ENCODE data around the gene TMEM117.

TMEM117 gene

GRCh38 chr12:44342371-44342770 is 506.5 kb downstream of the TMEM117 start:
- no peak overlapping the region for H3K27ac ChIP-seq (ENCODE audit: low read length)
- no peaks in the 10 kb centered on the region for H3K36me3 ChIP-seq (replicated peaks; ENCODE audit: low read depth, low read length)
- no peaks in the 10 kb centered on the region for H3K4me1 ChIP-seq (ENCODE audit: low read length)
- H3K9ac ChIP-seq (ENCODE audit: low read length): no peak overlapping the region
- no peaks in the 10 kb centered on the region for H3K79me2 ChIP-seq (ENCODE audit: low read length)
- no peak overlapping the region for H3K4me3 ChIP-seq (ENCODE audit: low read length)
- no peaks in the 10 kb centered on the region for H3K27me3 ChIP-seq (ENCODE audit: low read depth, low read length)
- no peaks in the 10 kb centered on the region for H4K20me1 ChIP-seq (ENCODE audit: insufficient read depth, low read length)
- TF ChIP-seq CTCF (IDR thresholded peaks at IDR 0.05; ENCODE audit: low read depth, low read length) (no peak), EZH2phosphoT487 (IDR thresholded peaks at IDR 0.05; ENCODE audit: low read depth) (no peak)
- no peak overlapping the region for H3K4me2 ChIP-seq (ENCODE audit: low read length)
- no peaks in the 10 kb centered on the region for H3K9me3 ChIP-seq (ENCODE audit: insufficient read depth, low read length)
- no peak overlapping the region for H2AFZ ChIP-seq (ENCODE audit: low read depth, low read length)

GRCh38 chr12:44347145-44347544 is 511.3 kb downstream of the TMEM117 start:
- Histone ChIP-seq H3K4me1 (ENCODE audit: low read length) (no peaks in the 10 kb centered on the region), H3K9me3 (ENCODE audit: insufficient read depth, low read length) (no peaks in the 10 kb centered on the region), H3K9ac (ENCODE audit: low read length) (no peak overlapping the region), H3K27ac (ENCODE audit: low read length) (no peak overlapping the region), H4K20me1 (ENCODE audit: insufficient read depth, low read length) (no peaks in the 10 kb centered on the region), H3K27me3 (ENCODE audit: low read depth, low read length) (no peaks in the 10 kb centered on the region), H3K4me2 (ENCODE audit: low read length) (no peak overlapping the region), H3K79me2 (ENCODE audit: low read length) (no peaks in the 10 kb centered on the region), H3K36me3 (replicated peaks; ENCODE audit: low read depth, low read length) (no peaks in the 10 kb centered on the region), H2AFZ (ENCODE audit: low read depth, low read length) (no peak overlapping the region), H3K4me3 (ENCODE audit: low read length) (no peak overlapping the region)
- TF ChIP-seq EZH2phosphoT487 (IDR thresholded peaks at IDR 0.05; ENCODE audit: low read depth): no peak
- TF ChIP-seq CTCF (IDR thresholded peaks at IDR 0.05; ENCODE audit: low read depth, low read length): no peak

GRCh38 chr12:44357494-44357893 is 521.6 kb downstream of the TMEM117 start:
- H2AFZ ChIP-seq (ENCODE audit: low read depth, low read length): no peak overlapping the region
- no peaks in the 10 kb centered on the region for H3K4me1 ChIP-seq (ENCODE audit: low read length)
- H3K36me3 ChIP-seq (replicated peaks; ENCODE audit: low read depth, low read length): no peaks in the 10 kb centered on the region
- no peak overlapping the region for H3K4me3 ChIP-seq (ENCODE audit: low read length)
- H3K4me2 ChIP-seq (ENCODE audit: low read length): no peak overlapping the region
- no peak overlapping the region for H3K9ac ChIP-seq (ENCODE audit: low read length)
- H3K79me2 ChIP-seq (ENCODE audit: low read length): no peaks in the 10 kb centered on the region
- no peaks in the 10 kb centered on the region for H3K27me3 ChIP-seq (ENCODE audit: low read depth, low read length)
- H4K20me1 ChIP-seq (ENCODE audit: insufficient read depth, low read length): no peaks in the 10 kb centered on the region
- no peaks in the 10 kb centered on the region for H3K9me3 ChIP-seq (ENCODE audit: insufficient read depth, low read length)
- TF ChIP-seq EZH2phosphoT487 (IDR thresholded peaks at IDR 0.05; ENCODE audit: low read depth) (no peak), CTCF (IDR thresholded peaks at IDR 0.05; ENCODE audit: low read depth, low read length) (no peak)
- H3K27ac ChIP-seq (ENCODE audit: low read length): no peak overlapping the region

- H3K9me3 ChIP-seq (ENCODE audit: insufficient read depth, low read length): no peaks in the 10 kb centered on the region
- H3K36me3 ChIP-seq (replicated peaks; ENCODE audit: low read depth, low read length): no peaks in the 10 kb centered on the region
- TF ChIP-seq EZH2phosphoT487 (IDR thresholded peaks at IDR 0.05; ENCODE audit: low read depth): no peak
- no peak for TF ChIP-seq CTCF (IDR thresholded peaks at IDR 0.05; ENCODE audit: low read depth, low read length)
- no peak overlapping the region for H3K27ac ChIP-seq (ENCODE audit: low read length)
- no peak overlapping the region for H3K4me3 ChIP-seq (ENCODE audit: low read length)
- no peak overlapping the region for H3K4me2 ChIP-seq (ENCODE audit: low read length)
- no peaks in the 10 kb centered on the region for H3K27me3 ChIP-seq (ENCODE audit: low read depth, low read length)
- no peaks in the 10 kb centered on the region for H3K4me1 ChIP-seq (ENCODE audit: low read length)
- H2AFZ ChIP-seq (ENCODE audit: low read depth, low read length): no peak overlapping the region
- no peaks in the 10 kb centered on the region for H3K79me2 ChIP-seq (ENCODE audit: low read length)
- H4K20me1 ChIP-seq (ENCODE audit: insufficient read depth, low read length): no peaks in the 10 kb centered on the region
- no peak overlapping the region for H3K9ac ChIP-seq (ENCODE audit: low read length)
These were observed 522.8 kb downstream of the TMEM117 start for GRCh38 chr12:44358636-44359035.
